CD4-positive, alpha-beta T cell treated with Interferon gamma for 1 hour (primary cell): Measurements from ENCODE around the gene HOXA1.
"Not testable (repeated sequence)": the region's sequence is repeated elsewhere in the genome, so short reads cannot be mapped to it uniquely, and the experiment has no call there.

Source experiments
- DNase-seq: peaks from one replicate; pipeline ENCODE4 v3.0.0-alpha.2; 2020

Gene HOXA1

DNA sequence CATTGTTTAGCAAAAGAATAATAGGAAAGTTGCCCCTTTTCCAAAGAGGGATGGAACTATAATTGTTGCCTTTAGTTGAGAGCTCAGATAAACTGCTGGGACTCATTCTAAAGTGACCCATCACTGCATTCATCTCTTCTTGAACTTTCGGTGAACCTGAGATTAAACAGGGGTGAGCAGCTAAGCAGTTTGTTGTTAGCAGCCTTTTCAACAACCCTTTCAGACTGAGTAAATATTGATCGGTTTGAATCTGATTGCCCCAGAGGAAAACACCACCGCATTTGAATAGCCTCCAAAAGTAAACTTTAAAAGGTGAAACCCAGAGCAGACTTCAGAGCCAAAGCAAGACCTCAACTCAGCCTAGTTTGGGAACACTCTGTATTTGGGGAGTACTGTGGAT is 4.7 kb downstream of the HOXA1 start:
- no peak for DNase-seq

- no peak for DNase-seq
Observed at GRCh38 chr7:27088002-27088922, 7.5 kb downstream of the HOXA1 start.

GRCh38 chr7:27083646-27084045 is 12.2 kb downstream of the HOXA1 start:
- DNase-seq = no peak

- DNase-seq = no peak
Observed at GRCh38 chr7:27082171-27082570, 13.6 kb downstream of the HOXA1 start.

DNA sequence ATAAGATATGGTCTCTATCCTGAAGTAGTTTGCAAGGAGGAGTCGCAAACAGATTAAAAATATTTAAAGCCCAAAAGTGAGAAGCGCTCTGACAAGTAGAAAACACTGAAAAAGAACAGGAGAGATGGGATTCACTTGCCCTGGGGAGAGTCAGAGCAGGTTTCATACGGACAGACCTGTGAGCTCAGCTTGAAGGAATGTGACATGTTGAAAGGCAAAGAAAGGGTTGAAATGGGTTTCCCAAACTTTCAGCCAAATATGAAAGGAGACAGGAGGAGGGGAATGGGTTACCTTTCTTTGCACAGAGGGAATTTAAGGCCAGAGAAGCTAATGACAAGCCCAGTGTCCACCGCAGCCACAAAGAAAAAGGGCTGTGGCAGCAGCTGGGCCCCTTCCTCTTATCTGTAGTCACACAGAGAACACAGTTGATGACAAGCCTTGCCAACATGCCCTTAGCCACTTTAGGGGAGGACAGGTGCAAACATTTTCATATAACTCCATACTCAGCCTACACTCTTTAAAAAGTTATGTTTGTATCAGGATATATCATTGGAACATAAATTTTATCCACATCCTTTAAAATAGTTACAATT is 14.9 kb downstream of the HOXA1 start:
- DNase-seq = no peak

DNA sequence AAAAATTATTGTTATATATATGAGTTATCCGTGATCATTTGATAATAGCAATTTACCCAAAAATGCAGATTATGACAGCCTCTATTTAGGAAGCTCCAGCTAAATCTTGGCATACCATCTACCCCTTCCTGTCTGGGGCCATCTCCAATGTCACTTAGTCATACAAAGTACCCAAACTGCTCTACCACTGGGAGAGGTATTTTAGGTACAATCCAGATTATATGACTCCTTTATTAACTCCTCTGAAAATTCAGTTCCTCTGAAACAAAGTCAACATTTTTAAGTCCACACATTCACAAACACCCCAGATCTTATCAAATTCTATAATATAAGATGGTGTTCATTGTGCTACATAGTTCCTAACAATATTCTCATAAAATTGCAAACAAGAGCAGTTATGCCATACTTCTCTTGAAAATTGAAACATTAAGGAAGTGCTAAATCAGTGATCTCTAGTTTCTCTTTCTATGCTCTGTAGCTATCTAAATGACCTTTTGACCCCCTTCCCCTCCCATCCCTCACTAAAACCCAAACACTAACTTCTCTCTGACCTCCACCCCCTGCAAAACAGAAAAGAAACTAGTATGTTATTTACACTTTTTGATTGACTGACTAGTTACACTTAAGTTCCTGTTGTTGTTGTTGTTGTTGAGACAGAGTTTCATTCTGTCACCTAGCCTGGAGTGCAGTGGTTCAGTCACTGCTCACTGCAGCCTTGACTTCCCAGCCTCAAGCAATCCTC is 16.4 kb downstream of the HOXA1 start:
- DNase-seq = no peak

- DNase-seq = no peak
Observed at GRCh38 chr7:27078616-27079233, 17.1 kb downstream of the HOXA1 start.

DNA sequence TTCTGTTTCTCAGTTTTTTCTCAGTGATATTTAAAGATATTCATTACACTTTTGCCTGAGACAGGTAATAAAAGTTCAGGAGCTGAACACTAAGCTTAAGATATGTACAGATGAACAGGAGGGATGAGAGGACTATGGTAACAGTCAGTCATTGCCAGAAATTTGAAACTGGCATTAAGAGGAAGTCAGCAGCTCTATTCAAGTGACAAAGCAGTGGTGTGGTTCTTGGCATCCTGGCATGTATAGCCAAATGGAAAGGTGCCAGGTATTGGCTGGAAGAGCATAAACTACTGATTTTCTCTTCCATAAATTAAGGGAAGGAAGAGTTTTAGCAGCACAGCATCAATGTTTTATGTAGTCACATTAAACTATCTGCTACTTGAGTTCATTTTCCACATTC is 22.7 kb downstream of the HOXA1 start:
- no peak for DNase-seq

GRCh38 chr7:27071622-27072390 is 24.0 kb downstream of the HOXA1 start:
- DNase-seq = no peak

DNA sequence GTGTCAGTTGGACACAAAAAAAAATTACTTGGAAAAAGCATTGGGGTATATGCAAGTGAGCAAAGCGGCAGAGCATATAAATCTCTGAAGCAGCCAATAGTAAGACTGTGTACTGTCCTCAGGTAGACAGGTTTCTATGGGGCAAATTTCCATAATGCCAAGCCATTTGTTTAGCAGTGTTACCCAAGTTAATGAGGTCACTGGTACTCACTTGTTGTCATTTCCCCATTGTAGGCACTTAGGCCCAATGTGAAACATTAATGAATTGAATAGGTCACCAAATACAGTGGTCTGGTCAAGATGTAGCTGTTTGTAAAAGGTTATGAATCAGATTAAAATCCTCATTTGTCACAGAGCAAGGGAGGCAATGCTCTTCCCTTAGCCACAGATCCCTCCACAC is 27.5 kb downstream of the HOXA1 start:
- no peak for DNase-seq

DNA sequence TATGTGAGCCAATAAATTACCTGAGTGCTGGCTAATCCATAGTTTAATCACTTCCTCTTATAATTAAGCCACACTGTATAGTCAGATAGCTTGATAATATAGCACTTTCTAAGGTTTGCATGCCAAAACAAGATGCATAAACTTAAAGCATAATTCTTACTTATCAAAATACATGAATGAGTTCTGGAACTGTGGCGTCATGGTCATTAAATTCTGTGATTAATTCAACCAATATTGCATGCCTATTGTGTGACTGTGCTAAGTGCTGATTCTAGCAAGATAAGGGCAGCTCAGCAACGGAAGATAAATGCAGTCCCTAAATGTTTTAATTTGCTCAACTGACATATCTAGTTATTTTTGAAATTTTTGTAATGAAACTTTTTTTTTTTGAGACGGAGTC is 29.7 kb downstream of the HOXA1 start:
- DNase-seq = no peak

GRCh38 chr7:27065709-27066108 is 30.1 kb downstream of the HOXA1 start:
- DNase-seq = no peak

DNA sequence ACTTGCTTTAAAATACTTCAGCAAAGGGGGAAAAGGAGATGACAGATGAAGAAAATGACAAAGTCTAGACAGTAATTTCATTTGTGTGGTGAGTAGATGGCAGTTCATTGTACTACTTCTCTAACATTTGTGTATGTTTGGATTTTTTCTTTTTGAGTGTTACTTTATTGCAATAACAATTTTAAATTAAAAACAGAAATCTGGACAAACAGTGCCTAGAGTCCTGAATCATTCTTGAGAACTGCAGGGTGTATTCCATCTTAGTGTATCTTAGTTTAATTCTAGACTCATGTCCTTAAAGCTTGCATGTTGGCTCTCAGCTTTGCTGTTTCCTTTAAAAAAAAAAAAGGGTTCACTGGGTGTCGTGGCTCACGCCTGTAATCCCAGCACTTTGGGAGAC is 31.1 kb downstream of the HOXA1 start:
- DNase-seq = no peak

DNA sequence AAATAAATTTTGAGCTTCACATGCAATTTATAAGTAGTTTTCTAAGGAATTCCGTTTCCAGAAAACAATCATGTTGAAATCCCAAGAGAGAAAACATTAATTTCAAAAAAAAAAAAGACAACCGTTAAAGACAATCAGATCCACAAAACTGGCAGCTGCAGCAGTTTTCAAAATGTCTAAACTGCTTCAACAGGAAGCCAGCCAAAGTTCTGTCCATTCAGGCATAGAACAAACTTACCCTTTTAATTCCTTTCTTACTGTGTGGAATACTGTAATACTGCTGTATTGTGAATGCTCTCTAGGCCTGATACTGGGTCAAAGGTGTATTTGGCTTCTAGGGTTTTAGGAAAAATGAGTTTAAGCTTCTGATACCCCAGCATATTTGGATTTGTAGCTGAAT is 31.6 kb downstream of the HOXA1 start:
- DNase-seq = no peak

GRCh38 chr7:27062946-27063345 is 32.9 kb downstream of the HOXA1 start:
- DNase-seq = no peak

DNA sequence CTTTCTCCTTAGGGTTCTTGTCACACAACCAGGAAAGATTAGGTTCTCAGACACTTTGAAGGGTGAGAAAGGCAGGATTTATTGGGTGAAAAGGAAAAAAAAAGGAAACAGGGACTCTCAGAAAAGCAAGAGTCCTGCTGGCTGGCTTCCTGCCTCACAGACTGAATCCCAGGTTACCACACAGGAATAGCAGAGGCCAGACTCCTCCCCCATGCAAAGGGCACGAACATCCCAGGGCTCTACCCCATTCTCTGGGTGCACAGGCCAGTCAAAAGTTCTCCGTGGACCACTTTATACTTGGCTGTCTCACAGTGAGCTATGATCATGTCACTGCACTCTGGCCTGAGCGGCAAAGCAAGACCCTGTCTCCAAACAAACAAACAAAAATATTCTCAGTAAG is 42.6 kb downstream of the HOXA1 start:
- DNase-seq = no peak

DNA sequence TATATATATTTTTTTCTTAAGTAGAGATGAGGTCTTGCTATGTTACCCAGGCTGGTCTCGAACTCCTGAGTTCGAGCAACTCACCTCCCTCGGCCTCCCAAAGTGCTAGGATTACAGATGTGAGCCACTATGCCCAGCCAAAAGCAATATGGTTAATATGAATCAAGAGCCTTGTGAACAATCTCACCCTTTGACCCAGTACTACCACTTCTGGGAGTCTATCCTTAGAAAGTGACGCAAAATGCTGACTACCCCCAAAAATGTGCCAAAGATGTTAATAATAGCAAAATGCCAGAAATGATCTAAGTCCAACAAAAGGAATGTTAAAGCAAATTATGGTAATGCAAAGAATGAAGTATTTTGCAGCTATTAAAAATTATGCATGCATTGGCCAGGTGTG is 44.3 kb downstream of the HOXA1 start:
- DNase-seq = no peak

GRCh38 chr7:27048438-27048837 is 47.4 kb downstream of the HOXA1 start:
- no peak for DNase-seq

GRCh38 chr7:27046854-27047549 is 48.8 kb downstream of the HOXA1 start:
- no peak for DNase-seq

- DNase-seq = not testable (repeated sequence)
Observed at GRCh38 chr7:27045972-27046371, 49.8 kb downstream of the HOXA1 start.

GRCh38 chr7:27045066-27045465 is 50.7 kb downstream of the HOXA1 start:
- DNase-seq = not testable (repeated sequence)
